ENCODE results near the gene KCNJ3.

DNA sequence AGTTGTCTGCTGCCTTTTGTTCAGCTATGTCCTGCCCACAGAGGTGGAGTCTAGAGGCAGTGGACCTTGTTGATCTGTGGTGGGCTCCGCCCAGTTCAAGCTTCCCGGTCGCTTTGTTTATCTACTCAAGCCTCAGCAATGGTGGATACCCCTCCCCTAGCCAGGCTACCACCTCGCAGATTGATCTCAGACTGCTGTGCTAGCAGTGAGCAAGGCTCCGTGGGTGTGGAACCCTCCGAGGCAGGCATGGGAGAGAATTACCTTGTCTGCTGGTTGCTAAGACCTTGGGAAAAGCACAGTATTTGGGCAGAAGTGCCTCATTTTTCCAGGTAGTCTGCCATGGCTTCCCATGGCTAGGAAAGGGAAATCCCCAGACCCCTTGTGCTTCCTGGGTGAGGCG lies 146.0 kb downstream of the KCNJ3 start:
- TF ChIP-seq, protein P1, sequence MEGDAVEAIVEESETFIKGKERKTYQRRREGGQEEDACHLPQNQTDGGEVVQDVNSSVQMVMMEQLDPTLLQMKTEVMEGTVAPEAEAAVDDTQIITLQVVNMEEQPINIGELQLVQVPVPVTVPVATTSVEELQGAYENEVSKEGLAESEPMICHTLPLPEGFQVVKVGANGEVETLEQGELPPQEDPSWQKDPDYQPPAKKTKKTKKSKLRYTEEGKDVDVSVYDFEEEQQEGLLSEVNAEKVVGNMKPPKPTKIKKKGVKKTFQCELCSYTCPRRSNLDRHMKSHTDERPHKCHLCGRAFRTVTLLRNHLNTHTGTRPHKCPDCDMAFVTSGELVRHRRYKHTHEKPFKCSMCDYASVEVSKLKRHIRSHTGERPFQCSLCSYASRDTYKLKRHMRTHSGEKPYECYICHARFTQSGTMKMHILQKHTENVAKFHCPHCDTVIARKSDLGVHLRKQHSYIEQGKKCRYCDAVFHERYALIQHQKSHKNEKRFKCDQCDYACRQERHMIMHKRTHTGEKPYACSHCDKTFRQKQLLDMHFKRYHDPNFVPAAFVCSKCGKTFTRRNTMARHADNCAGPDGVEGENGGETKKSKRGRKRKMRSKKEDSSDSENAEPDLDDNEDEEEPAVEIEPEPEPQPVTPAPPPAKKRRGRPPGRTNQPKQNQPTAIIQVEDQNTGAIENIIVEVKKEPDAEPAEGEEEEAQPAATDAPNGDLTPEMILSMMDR (IDR thresholded peaks at IDR 0.05), result no peak
- TF ChIP-seq POLR2AphosphoS5 (IDR thresholded peaks at IDR 0.05), result no peak
